ENCODE results near the gene ADISSP.

- TF ChIP-seq CTCF (IDR thresholded peaks at IDR 0.05; ENCODE audit: control extremely low read depth in 1 of 3, insufficient read depth in 1 of 3, low read depth in 1 of 3, low read length in 3 of 3), result no peak
- TF ChIP-seq RAD21 (IDR thresholded peaks at IDR 0.05 in 1 of 2, conservative IDR thresholded peaks at IDR 0.05 in 1 of 2; ENCODE audit: low read depth in 2 of 2, low read length in 2 of 2), result no peak
- TF ChIP-seq EZH2 (IDR thresholded peaks at IDR 0.05; ENCODE audit: low read depth, low read length, severe bottlenecking), result no peak
- no peak for TF ChIP-seq SIRT6 (IDR thresholded peaks at IDR 0.05; ENCODE audit: low read length)
- no peak for TF ChIP-seq CHD2 (IDR thresholded peaks at IDR 0.05; ENCODE audit: low read length)
- TF ChIP-seq SRF (IDR thresholded peaks at IDR 0.05; ENCODE audit: low read depth, low read length), result no peak
- TF ChIP-seq JUND (IDR thresholded peaks at IDR 0.05; ENCODE audit: low read length), result no peak
- TF ChIP-seq POLR2A (IDR thresholded peaks at IDR 0.05; ENCODE audit: control extremely low read depth in 1 of 2, low read depth in 2 of 2, low read length in 2 of 2), result no peak
- TF ChIP-seq POLR2AphosphoS5 (IDR thresholded peaks at IDR 0.05; ENCODE audit: low read depth, low read length), result no peak
- TF ChIP-seq KDM1A (IDR thresholded peaks at IDR 0.05; ENCODE audit: borderline replicate concordance, low read length), result no peak
Measured at GRCh38 chr20:3755814-3756480, 11.6 kb downstream of the ADISSP start.
